ENCODE results near the gene NNT.
"Not testable (repeated sequence)": the region's sequence is repeated elsewhere in the genome, so short reads cannot be mapped to it uniquely, and the experiment has no call there.

NNT gene

DNA sequence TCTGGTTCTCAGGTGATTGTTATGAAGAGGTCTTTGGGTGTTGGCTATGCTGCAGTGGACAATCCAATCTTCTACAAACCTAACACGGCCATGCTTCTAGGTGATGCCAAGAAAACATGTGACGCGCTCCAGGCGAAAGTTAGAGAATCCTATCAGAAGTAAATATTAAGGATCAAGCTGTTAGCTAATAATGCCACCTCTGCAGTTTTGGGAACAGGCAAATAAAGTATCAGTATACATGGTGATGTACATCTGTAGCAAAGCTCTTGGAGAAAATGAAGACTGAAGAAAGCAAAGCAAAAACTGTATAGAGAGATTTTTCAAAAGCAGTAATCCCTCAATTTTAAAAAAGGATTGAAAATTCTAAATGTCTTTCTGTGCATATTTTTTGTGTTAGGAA, 101.3 kb downstream of the NNT start:
- DNase-seq (ENCODE audit: low read depth in 2 of 2) = no peak

DNA sequence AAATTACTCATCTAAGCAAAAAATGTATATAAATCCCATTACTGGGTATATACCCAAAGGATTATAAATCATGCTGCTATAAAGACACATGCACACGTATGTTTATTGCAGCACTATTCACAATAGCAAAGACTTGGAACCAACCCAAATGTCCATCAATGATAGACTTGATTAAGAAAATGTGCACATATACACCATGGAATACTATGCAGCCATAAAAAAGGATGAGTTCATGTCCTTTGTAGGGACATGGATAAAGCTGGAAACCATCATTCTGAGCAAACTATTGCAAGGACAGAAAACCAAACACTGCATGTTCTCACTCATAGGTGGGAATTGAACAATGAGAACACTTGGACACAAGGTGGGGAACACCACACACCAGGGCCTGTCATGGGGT, 103.6 kb downstream of the NNT start:
- DNase-seq (ENCODE audit: low read depth in 2 of 2) = not testable (repeated sequence)

- no peak for DNase-seq (ENCODE audit: low read depth in 2 of 2)
Measured at GRCh38 chr5:43711496-43711895, 108.5 kb downstream of the NNT start.

- DNase-seq (ENCODE audit: low read depth in 2 of 2) = no peak
Measured at GRCh38 chr5:43712081-43712480, 109.1 kb downstream of the NNT start.

- DNase-seq (ENCODE audit: low read depth in 2 of 2) = not testable (repeated sequence)
Measured at GRCh38 chr5:43719783-43720182, 116.8 kb downstream of the NNT start.

DNA sequence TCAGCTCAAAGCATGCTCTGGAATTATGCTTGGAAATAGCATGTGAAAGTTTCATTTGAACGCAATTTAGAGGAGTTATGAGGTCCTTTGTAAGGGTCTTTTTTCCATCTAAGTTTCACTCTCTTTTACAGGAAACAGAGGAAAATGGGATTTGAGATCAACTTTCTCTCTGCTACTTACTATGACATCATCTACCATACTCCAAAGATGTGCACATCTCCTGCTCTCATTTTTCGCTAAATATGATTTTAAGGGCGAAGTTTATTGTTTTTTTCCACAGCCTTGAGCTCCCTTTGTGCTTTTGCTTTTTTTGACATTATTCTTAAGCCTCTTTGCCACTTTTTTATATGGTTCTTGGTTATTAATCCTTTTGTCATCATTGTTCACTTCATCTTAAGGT, 125.6 kb downstream of the NNT start:
- no peak for DNase-seq (ENCODE audit: low read depth in 2 of 2)

GRCh38 chr5:43729846-43730478, 127.0 kb downstream of the NNT start:
- DNase-seq (ENCODE audit: low read depth in 2 of 2) = no peak

GRCh38 chr5:43730832-43731342, 127.9 kb downstream of the NNT start:
- DNase-seq (ENCODE audit: low read depth in 2 of 2) = no peak

- DNase-seq (ENCODE audit: low read depth in 2 of 2) = no peak
Measured at GRCh38 chr5:43731573-43731972, 128.6 kb downstream of the NNT start.

DNA sequence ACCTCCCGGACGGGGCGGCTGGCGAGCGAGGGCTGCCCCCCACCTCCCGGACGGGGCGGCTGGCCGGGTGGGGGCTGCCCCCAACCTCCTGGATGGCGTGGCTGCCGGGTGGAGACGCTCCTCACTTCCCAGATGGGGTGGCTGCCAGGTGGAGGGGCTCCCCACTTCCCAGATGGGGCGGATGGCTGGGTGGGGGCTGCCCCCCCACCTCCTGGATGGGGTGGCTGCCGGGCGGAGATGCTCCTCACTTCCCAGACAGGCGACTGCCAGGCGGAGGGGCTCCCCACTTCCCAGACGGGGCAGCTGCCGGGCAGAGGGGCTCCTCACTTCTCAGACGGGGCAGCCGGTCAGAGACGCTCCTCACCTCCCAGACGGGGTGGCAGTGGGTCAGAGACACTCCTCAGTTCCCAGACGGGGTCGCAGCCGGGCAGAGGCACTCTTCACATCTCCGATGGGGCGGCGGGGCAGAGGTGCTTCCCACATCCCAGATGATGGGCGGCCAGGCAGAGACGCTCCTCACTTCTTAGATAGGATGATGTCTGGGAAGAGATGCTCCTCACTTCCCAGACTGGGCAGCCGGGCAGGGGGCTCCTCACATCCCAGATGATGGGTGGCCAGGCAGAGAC, 143.1 kb downstream of the NNT start:
- DNase-seq (ENCODE audit: low read depth in 2 of 2) = not testable (repeated sequence)

DNA sequence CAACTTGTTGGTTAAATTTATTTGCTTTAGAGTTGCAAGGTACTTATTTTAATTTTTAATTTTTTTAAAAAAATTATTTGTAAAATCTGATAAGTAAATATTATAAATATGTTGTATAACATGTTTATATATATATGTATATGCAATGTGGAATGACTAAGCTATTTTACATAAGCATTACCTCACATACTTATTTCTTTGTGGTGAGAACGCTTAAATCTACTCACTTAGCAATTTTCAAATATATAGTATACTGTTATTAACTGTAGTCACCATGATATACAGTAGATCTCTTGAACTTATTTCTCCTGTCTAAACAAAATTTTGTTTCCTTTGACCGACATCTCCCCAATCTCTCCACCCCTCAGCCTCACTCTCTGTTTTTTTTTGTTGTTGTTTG, 147.8 kb downstream of the NNT start:
- DNase-seq (ENCODE audit: low read depth in 2 of 2) = no peak

- DNase-seq (ENCODE audit: low read depth in 2 of 2) = no peak
Measured at GRCh38 chr5:43753069-43753468, 150.1 kb downstream of the NNT start.

Data from stimulated activated CD8-positive, alpha-beta memory T cell treated with anti-CD3 and anti-CD28 coated beads, Interleukin-2, amount 100 ng/mL, for 48 hours (primary cell).